Endothelial cell of hepatic sinusoid (primary cell): ENCODE results near the gene EXTL1.

Experiments
- in situ Hi-C: cut with HindIII; loops from 2 replicates; pipeline ENCODE4 v1.10.0; 2017; ENCODE audit warnings: low sequenced_read_pairs

Gene EXTL1

DNA sequence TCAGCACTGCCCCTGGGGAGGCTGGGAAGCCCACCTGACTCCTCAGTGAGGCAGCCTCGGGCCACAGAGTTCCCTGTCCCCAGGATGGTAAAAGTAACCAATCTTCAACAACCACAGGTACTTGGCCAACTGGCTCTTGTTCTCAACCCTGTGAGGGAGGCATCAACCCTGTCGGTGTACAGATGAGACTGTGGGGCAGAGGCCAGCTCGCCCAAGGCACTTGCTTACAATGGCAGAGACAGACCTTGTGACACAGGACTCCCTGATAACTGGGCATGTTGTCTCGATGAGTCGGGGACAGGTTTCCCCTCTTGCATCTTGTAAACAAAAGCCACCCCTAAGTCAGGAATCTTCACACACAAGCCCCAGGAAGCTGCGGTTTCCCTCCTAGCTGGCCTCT, 16.3 kb downstream of the EXTL1 start:
- in situ Hi-C loops = no loop called here

DNA sequence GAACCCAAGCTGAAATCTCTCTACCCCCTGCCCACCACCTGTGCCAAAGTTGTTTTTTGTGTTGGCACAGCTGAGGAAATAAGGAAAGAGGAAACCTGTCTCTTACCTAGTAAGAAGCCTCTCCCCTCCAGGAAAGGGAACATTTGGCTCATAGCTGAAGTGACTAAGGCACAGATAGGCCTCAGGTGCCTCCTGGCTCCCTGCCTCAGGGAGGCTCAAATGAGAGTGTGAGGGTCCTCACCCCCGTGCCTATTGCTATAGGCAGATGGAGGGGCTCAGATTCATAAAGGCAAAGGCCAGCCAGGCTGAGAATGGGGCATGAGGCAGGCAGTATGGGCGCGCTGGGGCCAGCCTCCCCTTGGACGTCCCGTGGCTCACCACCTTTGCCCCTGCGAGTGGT, 16.9 kb downstream of the EXTL1 start:
- in situ Hi-C loops = no loop called here

DNA sequence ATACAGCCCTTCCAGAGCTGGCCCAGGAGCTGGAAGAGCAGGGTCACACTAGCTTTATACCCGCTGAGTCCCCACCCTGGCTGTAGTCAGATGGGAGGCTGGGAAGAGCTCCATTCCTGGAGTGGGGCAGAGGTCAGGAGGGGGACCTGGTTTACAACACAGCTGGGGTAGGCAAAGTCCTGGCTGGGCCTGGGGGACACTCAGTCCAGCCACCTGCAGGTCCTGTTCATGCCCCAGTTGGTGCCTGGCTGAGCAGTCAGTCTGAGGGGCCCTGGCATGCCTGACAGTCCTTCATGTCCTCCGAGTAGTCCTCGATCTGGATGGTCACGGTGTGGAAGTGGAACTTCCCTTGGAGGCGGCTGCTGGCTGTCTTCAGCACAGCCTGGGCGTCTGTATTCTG, 17.3 kb downstream of the EXTL1 start:
- in situ Hi-C loops = no loop called here

DNA sequence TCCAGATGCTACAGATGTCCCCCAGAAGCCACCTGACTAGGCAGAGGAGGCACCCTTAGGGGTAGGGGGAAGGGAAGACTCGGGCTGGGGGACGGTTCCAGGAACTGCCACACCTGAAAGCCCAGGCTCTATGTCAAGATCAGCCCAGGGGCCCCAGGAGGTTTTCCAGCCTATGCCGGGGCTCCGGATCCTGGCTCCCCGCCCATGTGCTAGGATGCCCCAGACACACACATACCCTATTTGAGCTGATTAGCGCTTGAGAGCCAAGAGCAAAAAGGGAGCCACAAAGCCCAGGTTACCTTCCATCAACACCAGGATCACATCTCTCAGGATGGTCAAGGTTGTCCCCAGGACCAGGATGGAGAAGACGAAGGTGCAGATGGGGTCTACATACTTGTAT, 19.8 kb downstream of the EXTL1 start:
- in situ Hi-C loops = no loop called here

DNA sequence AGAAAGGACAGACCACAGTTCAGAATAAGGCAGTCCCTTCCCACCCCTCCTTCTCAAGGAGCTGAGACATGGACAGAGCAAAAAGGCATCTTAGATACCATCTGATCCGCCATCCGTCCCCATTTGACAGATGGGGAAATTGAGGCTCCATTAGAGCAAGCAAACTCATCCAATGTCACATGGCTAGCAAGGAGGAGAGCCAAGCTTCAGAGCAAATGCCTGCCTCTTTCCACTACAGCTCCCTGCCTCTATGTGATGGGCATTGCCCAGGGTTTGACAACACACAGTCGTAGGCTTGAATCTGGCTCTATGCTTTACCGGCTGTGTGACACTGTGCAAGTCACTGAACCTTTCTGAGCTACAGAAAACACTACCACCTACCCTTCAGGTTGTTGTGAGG, 20.4 kb downstream of the EXTL1 start:
- in situ Hi-C loops = no loop called here

DNA sequence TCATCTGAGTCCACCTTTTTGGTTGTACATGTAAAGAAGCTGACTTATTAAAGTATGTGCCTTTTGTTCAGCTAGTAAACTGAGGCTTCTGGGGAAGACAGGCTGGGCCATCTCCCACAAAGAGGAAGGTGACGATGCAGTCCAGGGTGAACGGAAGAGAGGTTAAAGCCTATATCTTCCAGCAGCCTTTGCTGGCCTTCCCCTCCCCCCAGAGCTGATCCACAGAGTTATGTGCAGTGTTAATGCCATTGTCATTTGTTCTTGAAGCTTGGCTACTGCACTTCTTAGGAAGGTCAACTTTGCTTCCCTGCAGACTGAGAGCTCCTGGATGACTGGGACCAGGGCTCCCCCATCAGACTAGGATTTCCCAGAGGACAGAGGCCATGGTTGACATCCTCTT, 22.2 kb downstream of the EXTL1 start:
- in situ Hi-C loops = no loop called here

DNA sequence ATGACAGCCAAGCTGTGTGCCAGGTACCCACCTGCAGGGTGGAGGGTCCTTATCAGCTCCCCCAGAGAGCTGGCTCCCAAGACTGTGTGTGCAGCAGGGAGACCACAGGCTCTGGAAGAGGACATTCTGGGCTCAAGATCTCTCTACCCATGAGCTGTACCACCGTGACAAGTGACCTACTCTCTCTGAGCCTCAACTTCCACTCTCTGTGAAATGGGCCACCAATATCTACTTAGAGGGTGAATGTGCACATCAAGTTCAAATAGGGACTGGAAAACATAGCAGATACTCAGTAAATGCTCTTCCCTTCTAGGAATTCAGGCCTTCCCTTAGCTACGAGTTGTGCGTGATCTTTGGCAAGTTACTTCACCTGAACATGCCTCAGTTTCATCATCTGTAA, 22.8 kb downstream of the EXTL1 start:
- in situ Hi-C loops = no loop called here

DNA sequence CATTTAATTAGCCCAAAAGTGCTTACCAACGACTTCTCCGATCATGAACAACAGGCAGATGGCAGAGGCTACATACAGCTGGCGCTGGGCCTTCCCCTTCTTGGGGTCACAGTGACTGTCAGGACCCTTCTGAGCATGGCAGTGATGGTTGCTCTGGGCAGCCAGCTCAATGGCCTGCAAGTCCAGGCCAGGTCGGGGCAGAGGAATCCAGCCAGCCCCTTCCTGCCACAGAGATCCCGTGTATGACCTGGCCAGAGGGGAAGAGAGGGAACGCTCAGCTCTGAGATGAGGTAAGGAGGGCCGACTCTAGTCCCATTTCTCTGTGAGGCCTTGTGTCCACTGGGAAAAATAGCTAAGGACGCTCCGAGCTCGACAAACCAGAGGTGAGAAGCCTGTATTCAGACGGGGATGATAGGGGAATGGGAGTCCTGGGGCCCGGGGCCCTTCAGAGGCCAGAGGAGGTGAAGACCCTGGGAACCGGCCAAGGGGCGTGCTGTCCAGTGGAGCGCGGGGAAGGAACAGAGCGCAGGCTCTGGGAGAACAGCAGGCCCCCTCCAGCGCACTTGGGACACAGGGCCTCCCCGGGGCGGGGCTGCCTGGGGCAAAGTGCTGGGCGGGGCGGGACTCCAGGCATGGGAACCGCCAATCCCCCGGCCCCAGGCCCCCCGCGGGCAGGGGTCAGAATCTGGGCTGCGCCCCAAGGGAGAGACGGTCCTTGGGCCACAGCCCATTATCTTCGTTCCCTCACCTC, 23.6 kb downstream of the EXTL1 start:
- in situ Hi-C loops = no loop called here

DNA sequence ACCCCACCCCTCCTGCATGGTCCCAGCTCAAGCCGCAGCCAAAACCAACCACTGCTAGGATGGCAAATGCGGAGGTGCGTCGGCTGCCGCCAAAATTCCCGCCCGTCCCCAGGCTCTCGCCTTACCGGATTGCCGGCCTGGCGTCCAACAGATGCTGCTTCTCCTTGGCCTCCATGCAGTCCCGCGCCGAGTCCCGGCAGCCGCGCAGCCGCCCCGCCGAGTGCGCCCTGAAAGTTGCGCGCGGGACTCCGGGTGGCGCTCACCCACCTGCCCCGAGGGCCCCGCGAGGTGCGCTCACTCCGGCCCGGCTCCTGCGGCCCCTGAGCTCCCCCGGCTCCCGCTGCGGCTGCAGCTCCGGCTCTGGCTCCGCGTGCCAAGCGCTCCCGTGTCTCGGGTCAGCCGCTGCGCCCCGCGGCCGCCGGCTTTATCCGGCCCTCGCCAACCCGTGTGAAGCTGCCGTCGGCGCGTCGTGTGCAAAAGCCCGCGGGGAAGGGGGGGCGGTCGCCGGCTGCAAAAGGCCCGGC, 24.2 kb downstream of the EXTL1 start, which contains the start of gene SLC30A2:
Gene SLC30A2 (minus strand): TSS at position 397 of the 524 bp plus-strand sequence. CDS start 222 bp downstream, at position 175.
- in situ Hi-C loops = no loop called here

DNA sequence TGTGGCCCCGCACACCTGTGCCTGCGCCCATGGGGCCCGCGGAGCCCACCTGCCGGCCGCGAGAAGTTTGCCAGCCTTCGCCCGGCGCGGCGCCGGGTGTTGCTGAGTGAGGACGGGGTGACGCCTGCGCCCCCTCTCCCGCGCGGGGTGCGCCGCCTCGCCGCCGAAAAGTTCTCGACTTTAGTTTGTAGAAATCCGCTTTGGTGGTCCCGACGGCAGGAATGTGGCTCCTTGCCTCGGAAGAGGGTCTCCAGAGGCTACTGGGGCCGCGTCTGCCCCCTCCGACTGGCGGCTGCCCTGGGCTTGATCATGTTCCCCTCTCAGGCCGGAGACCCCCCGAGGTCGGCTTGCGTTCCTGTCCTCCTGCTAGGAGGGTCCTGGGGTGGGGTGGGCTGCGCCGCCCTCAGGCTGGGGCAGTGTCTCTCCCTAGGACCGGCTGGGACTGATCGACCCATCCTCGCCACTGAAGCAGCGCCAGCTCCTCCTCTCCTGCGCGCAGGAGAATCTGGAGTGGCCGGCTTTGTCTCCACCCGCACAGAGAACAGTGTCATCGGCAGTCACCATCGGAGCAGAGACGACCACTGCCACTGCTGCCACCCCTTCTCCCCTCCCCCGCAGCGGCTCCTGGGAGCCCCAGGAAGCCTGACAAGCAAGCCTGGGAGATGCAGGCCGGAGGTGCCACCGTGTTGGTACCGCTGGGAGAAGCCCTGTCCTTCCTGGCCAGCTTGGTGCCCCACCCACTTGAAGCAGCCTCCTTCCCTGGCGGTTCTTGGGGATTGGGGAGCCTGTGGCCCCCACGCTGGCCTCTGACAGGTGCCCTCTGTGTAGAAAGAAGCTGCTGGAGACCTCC, 24.9 kb downstream of the EXTL1 start:
- in situ Hi-C loops = no loop called here

DNA sequence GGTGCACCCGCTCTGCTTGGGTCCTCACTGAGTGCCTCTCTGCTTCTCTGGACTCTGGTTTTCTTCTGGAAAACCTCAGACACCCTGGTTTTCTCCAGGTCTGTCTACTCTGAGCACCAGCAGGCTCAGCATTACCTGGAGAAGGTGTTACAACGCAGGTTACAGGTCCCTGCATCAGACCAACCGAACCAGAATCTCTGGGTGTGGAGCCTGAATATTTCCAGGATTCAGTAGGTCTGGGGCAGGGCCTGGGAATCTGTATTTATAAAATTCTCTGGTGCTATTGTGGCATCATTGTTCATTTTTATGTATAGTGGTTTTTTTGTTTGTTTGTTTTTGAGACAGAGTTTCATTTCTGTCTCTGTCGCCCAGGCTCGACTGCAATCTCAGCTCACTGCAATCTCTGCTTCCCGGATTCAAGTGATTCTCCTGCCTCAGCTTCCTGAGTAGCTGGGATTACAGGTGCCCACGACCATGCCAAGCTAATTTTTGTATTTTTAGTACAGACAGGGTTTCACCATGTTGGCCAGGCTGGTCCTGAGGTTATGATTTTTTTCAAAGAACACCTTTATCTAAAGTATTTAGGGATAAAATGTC, 25.8 kb downstream of the EXTL1 start:
- in situ Hi-C loops = no loop called here

DNA sequence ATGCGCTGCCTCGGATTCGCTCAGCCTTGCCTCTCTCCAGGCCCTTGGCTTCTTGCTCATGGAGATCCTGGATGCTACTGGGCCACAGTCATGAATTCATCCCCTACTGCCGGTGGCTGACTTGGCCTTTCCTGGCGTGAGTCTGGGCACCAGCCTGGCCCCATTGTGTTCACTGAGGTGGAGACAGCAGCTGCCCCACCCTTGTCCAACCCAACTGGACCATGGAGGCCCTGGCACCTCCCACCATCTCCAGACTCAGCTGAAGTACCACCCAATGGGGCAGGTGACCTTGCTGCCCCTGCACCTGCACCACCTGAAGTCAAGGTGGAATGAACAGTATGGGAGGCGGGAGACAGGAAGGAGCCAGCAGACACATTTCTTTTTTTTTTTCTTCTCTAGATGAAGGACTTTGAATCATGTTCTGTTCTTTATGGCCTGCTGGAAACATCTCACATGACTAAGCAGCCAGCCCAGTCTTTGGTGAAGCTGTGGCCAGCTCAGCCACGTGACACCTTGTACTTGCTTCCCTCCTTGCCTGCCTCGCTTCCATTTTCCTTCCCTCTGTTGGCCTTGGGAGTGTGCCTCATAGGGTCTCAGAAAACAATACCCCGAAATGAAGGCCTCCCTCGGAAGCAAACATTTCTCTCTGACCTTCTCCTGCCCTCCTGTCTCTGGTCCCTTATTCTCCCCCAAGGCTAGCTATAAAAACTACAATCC, 28.1 kb downstream of the EXTL1 start:
- in situ Hi-C loops = no loop called here

DNA sequence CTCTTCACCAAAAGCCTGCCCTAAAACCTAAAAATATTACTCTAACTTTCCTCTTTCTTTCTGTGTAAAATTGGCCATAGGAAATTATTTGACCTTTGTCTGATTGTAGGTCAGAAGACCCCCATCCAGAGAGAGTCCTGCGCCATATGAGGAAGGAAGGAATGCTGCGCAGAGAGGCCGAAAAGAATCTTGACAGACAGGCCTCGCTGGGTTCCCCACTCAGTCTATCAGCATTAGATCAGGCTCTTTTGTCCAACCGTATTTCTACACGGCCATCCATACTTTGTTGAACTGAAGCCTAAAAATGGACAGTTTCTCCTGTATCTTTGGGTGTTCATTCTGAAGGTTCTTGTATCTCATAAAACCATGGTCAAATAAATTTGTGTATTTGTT, 28.7 kb downstream of the EXTL1 start:
- in situ Hi-C loops = no loop called here

DNA sequence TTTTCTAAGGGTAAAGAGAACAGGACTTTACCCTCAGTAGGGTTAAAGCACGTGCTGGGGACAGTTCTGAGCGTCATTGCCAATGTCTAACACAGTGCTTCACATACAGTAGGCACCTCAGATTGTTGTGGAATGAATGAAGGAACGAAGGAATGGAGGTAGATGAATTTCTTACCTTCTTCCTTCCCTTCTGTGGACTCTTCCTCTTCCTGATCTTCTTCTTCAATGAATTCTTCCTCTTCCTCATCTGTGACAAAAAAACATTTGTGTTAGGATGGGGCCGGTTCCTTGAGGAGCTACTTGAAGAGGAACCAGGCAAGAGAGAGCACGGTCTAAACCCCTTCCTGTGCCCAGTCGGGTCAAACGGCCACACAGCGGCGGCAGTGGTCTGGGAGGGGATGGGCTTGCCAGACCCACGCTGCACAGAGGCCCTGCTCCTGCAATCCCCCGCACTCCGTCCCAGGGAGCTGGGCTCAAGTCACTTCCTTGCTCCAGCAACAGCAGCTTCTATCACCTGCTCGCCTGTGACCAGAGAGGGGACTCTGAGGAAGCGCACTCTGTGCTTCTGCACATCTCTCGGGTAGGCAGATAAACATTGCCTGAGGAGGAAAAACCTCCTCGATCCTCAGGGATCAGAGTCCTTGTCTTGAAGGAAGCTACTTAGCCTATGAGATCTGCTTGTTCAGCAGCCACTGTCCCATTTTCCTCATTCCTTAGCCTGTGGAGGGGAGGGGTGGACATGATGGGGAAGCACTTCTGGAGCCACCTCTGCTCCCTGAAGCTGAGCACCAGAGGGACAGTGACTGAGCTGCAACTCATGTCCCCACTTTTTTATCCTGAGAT, 32.4 kb downstream of the EXTL1 start:
- in situ Hi-C loops = no loop called here

DNA sequence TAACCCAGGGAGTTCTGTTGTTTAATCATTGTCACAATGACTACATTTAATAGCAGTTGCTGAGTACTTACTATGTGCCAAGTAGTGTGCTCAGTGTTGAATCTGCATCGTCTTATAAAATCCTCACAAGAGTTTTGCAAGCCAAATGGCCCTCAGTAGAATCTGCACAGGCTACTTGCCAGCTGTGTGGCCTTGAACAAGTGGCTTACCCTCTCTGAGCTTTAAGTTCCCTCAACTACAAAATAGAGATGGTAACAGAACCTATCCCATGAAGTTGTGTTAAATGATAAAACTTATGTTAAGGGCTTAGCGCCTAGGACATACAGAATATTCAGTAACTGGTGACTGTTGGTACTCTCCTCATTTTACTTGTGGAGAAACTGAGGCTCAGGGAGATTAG, 33.5 kb downstream of the EXTL1 start:
- in situ Hi-C loops = loop anchor here (5.0 kb wide), 3 partner anchors 33 to 92 kb away; partner anchors contain the start of gene EXTL1

DNA sequence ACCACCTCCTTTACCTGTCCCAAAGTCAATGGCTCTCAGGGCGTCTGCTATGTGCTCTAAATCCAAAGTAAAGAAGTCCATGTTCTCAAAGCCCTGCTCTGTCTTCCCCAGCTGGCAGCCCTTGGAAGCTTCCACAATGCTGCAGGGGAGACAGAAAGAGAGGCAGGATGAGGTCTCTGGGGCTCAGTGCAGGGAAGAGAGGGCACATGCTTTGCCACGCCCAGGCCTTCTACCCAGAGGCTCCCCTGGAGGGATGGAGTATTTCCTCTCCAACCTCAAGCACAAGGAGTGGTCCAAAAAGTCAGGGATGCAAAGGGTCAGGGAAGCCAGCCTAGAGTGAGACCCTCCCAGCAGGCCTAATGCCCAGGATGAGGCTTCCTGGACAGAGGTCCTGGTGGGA, 35.6 kb downstream of the EXTL1 start:
- in situ Hi-C loops = loop anchor here (5.0 kb wide), 3 partner anchors 35 to 90 kb away; partner anchors contain the start of gene EXTL1

DNA sequence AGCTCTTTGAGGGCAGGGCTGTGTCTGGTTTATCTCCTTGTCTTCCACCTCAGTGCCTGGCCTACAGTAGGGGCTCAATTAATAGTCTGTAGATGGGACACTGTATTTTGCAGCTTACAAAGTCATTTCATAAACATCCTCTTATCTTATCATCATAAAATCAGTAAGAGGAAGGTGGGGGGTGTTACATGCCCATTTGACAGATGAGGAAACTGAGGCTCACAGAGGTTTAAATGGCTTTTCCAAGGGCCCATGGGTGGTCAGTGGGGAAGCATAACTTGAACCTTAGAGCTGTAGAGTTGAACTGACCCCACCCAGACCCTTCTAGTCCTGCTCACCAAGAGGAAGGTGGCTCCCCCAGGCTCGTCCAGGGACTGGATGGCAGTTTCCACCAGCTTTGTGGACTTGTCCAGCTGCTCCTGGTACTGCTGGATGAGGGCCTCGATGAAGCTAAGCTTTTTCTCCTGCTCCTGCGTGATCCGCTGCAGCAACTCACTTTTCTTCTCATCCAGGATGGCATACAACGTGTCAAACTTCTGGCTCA, 36.5 kb downstream of the EXTL1 start:
- in situ Hi-C loops = loop anchor here (5.0 kb wide), 3 partner anchors 36 to 89 kb away; partner anchors contain the start of gene EXTL1

DNA sequence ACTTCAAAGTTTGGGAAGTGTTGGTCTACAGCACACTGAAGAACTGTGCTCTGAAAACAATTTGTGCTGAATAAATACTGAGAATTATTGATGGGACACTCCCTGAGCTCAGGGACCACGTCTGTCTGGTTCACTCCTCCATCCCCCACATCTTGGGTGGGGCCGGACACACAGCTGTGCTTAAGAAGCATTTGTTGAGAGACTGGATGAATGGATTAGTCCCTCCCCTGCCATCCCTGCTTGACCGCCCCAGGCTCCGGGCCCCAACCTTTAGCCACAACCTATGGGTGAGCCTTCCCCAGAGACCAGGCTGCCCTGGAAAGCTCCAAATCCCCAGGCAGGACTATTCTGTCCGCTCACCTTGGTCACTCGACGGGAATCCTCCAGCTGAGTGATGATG, 38.3 kb downstream of the EXTL1 start:
- in situ Hi-C loops = loop anchor here (5.0 kb wide), 3 partner anchors 38 to 87 kb away; partner anchors contain the start of gene EXTL1

DNA sequence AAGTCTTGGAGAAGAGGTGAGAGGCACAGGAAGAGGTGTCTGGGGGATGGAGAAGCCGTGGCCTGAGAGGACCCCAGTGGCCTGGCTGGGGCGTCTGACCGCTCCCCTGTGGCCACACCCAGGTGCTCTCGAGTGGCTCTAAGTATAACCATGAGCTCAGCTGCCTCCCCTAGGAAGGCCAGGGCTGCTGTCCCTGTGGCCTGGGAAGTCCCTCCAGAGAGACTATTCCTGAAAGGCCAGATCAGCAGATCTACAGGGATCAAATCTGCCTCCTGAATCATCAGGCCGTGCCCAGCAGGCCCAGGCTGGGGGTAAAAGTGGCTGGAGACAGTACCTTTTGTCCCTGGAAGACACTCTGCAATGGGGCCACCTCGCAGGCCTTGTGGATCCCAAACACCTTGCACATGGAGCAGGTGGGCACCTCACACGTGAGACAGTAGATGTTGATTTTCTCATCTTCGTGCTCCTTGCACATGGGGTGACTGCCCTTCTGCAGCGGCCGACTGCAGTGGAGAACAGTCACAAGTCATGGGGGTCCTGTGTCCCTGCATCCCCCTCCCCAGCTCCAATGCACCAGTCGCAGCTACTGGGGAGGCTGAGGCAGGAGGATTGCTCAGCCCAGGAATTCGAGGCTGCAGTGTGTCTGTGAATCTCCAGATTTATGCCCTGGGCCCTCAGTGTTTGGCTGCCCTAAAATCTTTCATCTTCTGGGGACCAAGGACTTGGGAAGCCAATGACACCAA, 39.4 kb downstream of the EXTL1 start:
- in situ Hi-C loops = no loop called here
